Mucosa of descending colon (tissue), 3 donors: ENCODE results near the gene CHRND. TPM values are rescaled to one million over a fixed set of nuclear protein-coding genes. Genes with fewer than 3 reads are reported as not detected.

Experiments
- ATAC-seq: fragments of 200-7000 bp; cut with Tn5 transposase; one replicate; pipeline ENCODE4 v1.9.1; 2020; ENCODE audit warnings: mild to moderate bottlenecking, moderate library complexity
- DNase-seq, 3 donors: peaks; one replicate each; pipeline ENCODE4 v3.0.0-alpha.2; 2020
- H3K36me3 ChIP-seq: fragments of 200-600 bp; one replicate; pipeline ENCODE4 v1.8.0; 2021; ENCODE audit warnings: low read depth, mild to moderate bottlenecking
- H3K4me1 ChIP-seq: fragments of 200-600 bp; one replicate; pipeline ENCODE4 v1.8.0; 2021; ENCODE audit warnings: low read depth, mild to moderate bottlenecking
- H3K4me3 ChIP-seq: fragments of 200-600 bp; one replicate; pipeline ENCODE4 v1.8.0; 2021; ENCODE audit warnings: mild to moderate bottlenecking
- H3K9me3 ChIP-seq: fragments of 200-600 bp; one replicate; pipeline ENCODE4 v1.8.0; 2021; ENCODE audit warnings: mild to moderate bottlenecking
- intact Hi-C, 2 donors: fragments of 100-400 bp; cut with DNase I in 1 of 2; cut with micrococcal nuclease in 1 of 2; formaldehyde crosslinking; loops; one replicate each; pipeline versions ENCODE4 v1.11.0 to v1.11.1; 2022; cut with DNase I, micrococcal nuclease
- total RNA-seq, 3 donors: library from RNA; stranded (reverse); fragmentation: NEBNext Ultra II Directional in 2 of 3; extraction: Animal tissue kit (Norgen Biotek cat#: 25700) in 2 of 3; gene quantifications; one replicate each; pipeline versions ENCODE4 v1.2.1 to v1.2.4, GENCODE V29; 2021 to 2023
- TF ChIP-seq, protein P1 (sequence below): fragments of 200-600 bp; IDR thresholded peaks from one replicate; pipeline ENCODE4 v1.8.0; 2022; ENCODE audit warnings: antibody characterized with exemption, mild to moderate bottlenecking
- donor health status: DM: no; HTN: no; CAD: no; lungs with moderate emphysema.
- donor health status: DM: no; HTN: no; CAD: no.
- donor health status: DM: no; HTN: yes; CAD: no.

Gene CHRND
- total RNA-seq, 3 donors from 2014 or later = not detected

DNA sequence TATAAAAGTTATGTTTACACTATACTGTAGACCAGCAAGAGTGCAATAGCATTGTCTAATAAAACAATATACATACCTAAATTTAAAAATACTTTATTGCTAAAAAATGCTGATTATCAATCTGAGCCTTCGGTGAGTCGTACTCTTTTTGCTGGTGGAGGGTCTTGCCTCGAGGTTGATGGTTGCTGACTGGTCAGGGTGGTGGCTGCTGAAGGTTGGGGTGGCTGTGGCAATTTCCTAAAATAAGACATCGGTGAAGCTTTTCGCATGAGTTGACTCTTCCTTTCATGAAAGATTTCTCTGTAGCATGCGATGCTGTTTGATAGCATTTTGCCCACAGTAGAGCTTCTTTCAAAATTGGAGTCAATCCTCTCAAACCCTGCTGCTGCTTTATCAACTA lies 22.0 kb downstream of the CHRND start:
- intact Hi-C loops = no loop called here
- Histone ChIP-seq H3K4me3 (no peak overlapping the region), H3K9me3 (no peaks in the 10 kb centered on the region), H3K36me3 (no peaks in the 10 kb centered on the region), H3K4me1 (peaks cover 11% of the 10 kb centered on the region)
- no peak for DNase-seq
- no peak for ATAC-seq
- TF ChIP-seq, protein P1, sequence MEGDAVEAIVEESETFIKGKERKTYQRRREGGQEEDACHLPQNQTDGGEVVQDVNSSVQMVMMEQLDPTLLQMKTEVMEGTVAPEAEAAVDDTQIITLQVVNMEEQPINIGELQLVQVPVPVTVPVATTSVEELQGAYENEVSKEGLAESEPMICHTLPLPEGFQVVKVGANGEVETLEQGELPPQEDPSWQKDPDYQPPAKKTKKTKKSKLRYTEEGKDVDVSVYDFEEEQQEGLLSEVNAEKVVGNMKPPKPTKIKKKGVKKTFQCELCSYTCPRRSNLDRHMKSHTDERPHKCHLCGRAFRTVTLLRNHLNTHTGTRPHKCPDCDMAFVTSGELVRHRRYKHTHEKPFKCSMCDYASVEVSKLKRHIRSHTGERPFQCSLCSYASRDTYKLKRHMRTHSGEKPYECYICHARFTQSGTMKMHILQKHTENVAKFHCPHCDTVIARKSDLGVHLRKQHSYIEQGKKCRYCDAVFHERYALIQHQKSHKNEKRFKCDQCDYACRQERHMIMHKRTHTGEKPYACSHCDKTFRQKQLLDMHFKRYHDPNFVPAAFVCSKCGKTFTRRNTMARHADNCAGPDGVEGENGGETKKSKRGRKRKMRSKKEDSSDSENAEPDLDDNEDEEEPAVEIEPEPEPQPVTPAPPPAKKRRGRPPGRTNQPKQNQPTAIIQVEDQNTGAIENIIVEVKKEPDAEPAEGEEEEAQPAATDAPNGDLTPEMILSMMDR = no peak

DNA sequence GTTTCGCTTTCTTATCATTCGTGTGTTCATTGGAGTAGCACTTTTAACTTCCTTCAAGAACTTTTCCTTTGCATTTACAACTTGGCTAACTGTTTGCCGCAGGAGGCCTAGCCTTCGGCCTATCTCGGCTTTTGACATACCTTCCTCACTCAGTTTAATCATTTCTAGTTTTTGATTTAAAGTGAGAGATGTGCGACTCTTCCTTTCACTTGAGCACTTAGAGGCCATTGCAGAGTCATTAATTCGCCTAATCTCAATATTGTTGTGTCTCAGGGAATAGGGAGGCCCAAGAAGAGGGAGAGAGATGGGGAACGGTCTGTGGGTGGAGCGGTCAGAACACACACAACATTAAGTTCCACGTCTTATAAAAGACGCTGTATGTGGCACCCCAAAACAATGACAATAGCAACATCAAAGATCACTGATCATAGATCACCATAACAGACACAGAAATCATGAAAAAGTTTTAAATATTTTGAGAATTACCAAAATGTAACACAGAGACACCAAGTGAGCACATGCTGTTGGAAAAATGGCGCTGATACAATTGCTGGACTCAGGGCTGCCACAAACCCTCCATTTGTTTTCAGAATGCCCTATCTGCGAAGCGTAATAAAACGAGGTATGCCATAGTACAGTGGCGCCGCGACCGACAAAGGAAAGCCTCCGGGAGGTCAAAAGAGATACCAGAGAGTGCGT lies 23.8 kb downstream of the CHRND start:
- Histone ChIP-seq H3K4me1 (peaks cover 11% of the 10 kb centered on the region), H3K9me3 (no peaks in the 10 kb centered on the region), H3K4me3 (peak overlapping the region; percentile 87), H3K36me3 (no peaks in the 10 kb centered on the region)
- intact Hi-C loops = no loop called here
- TF ChIP-seq, protein P1 = no peak
- ATAC-seq (no peak), DNase-seq (no peak)

DNA sequence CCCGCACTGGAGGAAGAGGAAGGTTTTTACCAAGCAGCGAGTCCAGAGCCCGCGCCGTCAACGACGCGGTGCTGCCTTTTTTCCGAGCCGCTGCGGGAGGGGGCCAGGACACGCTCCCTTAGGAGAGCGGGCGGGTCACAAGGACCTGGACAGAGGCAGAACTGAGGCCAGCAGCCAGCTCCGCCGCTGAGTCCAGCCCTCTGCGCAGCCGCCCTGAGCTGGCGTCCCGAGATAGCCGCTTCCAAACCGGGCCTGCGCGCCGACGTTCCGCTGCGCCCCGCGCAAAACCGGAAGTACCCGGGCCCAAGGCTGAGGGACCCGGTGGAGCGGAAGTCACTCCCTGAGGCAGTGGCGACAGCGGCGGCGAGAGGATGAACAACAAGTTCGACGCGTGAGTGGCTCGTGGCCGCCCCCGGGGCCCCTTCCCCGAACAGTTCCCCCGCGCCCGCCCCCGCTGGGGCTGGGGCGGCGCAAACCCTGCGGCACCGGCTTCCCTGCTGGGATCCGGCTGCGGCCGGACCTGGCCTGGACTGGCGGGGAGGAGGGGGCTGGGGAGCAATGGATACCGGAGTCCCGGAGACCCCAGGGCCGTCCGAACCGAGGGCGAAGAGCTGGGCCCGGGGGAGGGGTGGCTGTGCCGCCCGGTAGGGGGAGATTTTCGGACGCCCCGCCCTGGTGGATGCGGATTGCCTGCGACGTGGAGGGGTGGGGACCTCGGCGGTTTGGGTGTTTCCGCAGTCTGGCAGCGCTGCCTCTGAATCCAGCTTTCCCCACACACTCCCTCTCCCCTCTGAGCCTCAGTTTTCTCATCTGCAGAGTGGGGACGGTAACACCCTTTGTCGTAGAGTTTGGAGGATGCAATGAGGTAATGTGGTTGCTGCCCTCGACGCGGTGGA lies 24.6 kb downstream of the CHRND start, which contains the start of the genes EIF4E2 and TIGD1:
TSS of gene EIF4E2 (plus strand) at position 336 of the 896 bp plus-strand sequence. CDS start at position 372, 36 bp downstream.
TSS of gene TIGD1 (minus strand) at position 204 of the 896 bp plus-strand sequence. CDS start 675 bp downstream, outside the sequence.
- intact Hi-C loops = no loop called here
- TF ChIP-seq, protein P1 = no peak
- Histone ChIP-seq H3K36me3 (no peaks in the 10 kb centered on the region), H3K4me3 (peak within 1 kb of the TSS; percentile 87), H3K9me3 (no peaks in the 10 kb centered on the region), H3K4me1 (peaks cover 11% of the 10 kb centered on the region)
- ATAC-seq (peak; percentile 97), DNase-seq (peak; percentile 93 to 96 (median 96))

DNA sequence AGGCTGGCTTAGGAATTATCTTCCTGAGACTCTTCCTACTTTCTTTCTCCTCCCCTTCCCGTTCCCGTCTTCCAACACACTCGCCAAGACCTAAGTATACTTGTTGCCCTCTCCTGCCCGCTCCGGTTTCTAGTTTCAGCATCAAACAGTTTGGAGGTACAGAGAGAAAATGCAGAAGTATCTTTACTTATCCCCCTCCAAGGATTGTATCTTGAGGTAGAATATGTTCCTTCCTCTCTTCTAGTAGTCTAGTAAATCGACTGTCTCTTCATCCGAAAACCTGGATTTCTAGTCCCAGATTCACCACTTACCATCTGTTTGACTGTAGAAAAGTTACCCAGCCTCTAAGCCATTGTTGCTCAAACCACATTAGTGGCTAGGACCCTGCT lies 25.3 kb downstream of the CHRND start:
- Histone ChIP-seq H3K9me3 (no peaks in the 10 kb centered on the region), H3K4me1 (peaks cover 11% of the 10 kb centered on the region), H3K4me3 (peak overlapping the region; percentile 87), H3K36me3 (no peaks in the 10 kb centered on the region)
- intact Hi-C loops = no loop called here
- DNase-seq (no peak), ATAC-seq (no peak)
- TF ChIP-seq, protein P1 = no peak

DNA sequence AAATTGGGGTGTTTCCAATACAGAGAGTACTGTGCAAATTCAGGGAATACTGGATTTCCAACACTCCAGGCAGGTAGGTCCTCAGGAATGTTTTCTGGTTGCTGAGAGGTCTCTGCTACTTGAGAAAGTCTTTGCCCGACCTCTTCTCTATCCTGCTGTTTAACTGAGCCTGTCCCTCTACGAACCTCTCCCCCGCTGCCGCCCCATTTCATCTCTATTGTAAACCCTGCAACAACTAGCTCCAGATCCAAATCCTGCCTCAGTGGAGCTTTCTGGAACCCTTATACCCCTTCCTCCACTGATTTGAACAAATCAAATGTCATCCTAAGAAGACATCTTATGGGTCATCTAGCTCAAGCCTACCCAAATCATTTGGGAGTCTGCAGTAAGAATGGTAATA lies 25.8 kb downstream of the CHRND start:
- intact Hi-C loops = no loop called here
- peaks cover 11% of the 10 kb centered on the region for H3K4me1 ChIP-seq
- no peak for DNase-seq
- ATAC-seq = no peak
- H3K9me3 ChIP-seq = no peaks in the 10 kb centered on the region
- H3K4me3 ChIP-seq = no peak overlapping the region
- H3K36me3 ChIP-seq = no peaks in the 10 kb centered on the region
- TF ChIP-seq, protein P1 = no peak
